ENCODE data around the gene GALNS.

Gene GALNS

GRCh38 chr16:88805887-88806393 is 50.8 kb downstream of the GALNS start:
- TF ChIP-seq, protein P1, sequence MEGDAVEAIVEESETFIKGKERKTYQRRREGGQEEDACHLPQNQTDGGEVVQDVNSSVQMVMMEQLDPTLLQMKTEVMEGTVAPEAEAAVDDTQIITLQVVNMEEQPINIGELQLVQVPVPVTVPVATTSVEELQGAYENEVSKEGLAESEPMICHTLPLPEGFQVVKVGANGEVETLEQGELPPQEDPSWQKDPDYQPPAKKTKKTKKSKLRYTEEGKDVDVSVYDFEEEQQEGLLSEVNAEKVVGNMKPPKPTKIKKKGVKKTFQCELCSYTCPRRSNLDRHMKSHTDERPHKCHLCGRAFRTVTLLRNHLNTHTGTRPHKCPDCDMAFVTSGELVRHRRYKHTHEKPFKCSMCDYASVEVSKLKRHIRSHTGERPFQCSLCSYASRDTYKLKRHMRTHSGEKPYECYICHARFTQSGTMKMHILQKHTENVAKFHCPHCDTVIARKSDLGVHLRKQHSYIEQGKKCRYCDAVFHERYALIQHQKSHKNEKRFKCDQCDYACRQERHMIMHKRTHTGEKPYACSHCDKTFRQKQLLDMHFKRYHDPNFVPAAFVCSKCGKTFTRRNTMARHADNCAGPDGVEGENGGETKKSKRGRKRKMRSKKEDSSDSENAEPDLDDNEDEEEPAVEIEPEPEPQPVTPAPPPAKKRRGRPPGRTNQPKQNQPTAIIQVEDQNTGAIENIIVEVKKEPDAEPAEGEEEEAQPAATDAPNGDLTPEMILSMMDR (IDR thresholded peaks at IDR 0.05; ENCODE audit: borderline replicate concordance, control extremely low read depth, extremely low read depth, insufficient read depth, missing control alignments): no peak
- DNase-seq (ENCODE audit: low spot score): no peak
- in situ Hi-C loops (cut with MboI; ENCODE audit: low sequenced_read_pairs, unreplicated experiment): no loop called here

GRCh38 chr16:88805340-88805715 is 51.4 kb downstream of the GALNS start:
- DNase-seq (ENCODE audit: low spot score): no peak
- TF ChIP-seq, protein P1 (IDR thresholded peaks at IDR 0.05; ENCODE audit: borderline replicate concordance, control extremely low read depth, extremely low read depth, insufficient read depth, missing control alignments): no peak
- in situ Hi-C loops (cut with MboI; ENCODE audit: low sequenced_read_pairs, unreplicated experiment): no loop called here

GRCh38 chr16:88804552-88805339 is 52.0 kb downstream of the GALNS start:
- in situ Hi-C loops (cut with MboI; ENCODE audit: low sequenced_read_pairs, unreplicated experiment): no loop called here
- DNase-seq (ENCODE audit: low spot score): peak; percentile 60
- TF ChIP-seq, protein P1 (IDR thresholded peaks at IDR 0.05; ENCODE audit: borderline replicate concordance, control extremely low read depth, extremely low read depth, insufficient read depth, missing control alignments): no peak

DNA sequence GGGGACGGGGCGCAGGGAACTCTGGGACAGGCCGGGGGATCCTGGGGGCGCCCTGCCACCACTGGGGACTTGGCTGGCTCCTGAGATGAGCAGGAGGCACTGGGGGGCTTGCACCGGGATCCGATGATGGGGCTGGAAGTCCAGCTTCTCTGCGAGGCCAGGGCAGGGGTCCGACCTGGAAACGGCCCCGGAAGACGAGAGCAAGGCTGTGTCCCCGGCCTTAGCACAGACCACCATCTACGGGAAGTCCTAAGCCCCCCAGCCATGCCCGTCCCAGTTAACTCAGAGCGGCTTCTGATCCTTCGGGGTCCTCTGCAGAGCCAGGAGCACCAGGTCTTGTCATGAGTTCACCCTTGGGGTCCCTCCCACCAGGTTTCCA is 52.6 kb downstream of the GALNS start:
- TF ChIP-seq, protein P1 (IDR thresholded peaks at IDR 0.05; ENCODE audit: borderline replicate concordance, control extremely low read depth, extremely low read depth, insufficient read depth, missing control alignments): no peak
- in situ Hi-C loops (cut with MboI; ENCODE audit: low sequenced_read_pairs, unreplicated experiment): no loop called here
- DNase-seq (ENCODE audit: low spot score): no peak

DNA sequence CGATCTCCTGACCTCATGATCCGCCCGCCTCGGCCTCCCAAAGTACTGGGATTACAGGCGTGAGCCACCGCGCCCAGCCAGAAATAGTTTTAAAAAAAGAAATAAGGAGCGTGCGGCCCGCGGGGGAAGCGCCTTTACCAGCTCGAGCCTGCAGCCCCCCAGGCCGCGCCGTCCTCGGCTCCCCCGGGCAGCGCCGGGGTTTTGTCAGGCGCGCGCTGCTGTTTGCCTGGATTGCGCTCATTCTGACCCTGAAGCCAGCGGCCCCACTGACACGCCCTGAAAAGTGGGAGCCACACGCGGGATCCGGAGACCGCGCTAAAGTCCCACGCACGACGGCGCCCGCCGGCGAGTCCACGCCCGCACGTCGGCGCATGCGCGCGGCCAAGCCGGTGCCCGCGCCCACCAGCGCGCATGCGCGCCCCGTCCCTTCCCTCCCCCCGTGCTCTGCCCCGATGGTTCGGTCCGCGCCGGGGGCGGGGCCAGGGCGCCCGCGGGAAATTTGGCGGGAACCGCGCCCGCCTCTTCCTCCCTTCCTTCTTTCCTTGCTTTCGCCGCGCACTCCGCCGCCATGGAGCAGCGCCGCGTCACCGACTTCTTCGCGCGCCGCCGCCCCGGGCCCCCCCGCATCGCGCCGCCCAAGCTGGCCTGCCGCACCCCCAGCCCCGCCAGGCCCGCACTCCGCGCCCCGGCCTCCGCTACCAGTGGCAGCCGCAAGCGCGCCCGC is 53.3 kb downstream of the GALNS start, which contains the start of gene CDT1:
CDT1 (plus strand) TSS at position 526 of the 724 bp plus-strand sequence; CDS start at position 569, 43 bp downstream.
- in situ Hi-C loops (cut with MboI; ENCODE audit: low sequenced_read_pairs, unreplicated experiment): no loop called here
- DNase-seq (ENCODE audit: low spot score): peak; percentile 99
- TF ChIP-seq, protein P1 (IDR thresholded peaks at IDR 0.05; ENCODE audit: borderline replicate concordance, control extremely low read depth, extremely low read depth, insufficient read depth, missing control alignments): no peak

GRCh38 chr16:88800277-88800592 is 56.5 kb downstream of the GALNS start:
- TF ChIP-seq, protein P1 (IDR thresholded peaks at IDR 0.05; ENCODE audit: borderline replicate concordance, control extremely low read depth, extremely low read depth, insufficient read depth, missing control alignments): no peak
- no peak for DNase-seq (ENCODE audit: low spot score)
- in situ Hi-C loops (cut with MboI; ENCODE audit: low sequenced_read_pairs, unreplicated experiment): no loop called here
